ACC112 (cell line): ENCODE measurements around the gene DLG2.

Source experiments
- H2AFZ ChIP-seq: fragments of 200-600 bp; sonication (generic); one replicate; pipeline ENCODE4 v1.6.0; 2017; ENCODE audit warnings: antibody characterized with exemption, low read length; ENCODE audit not compliant: unreplicated experiment
- H3K27ac ChIP-seq: fragments of 200-600 bp; sonication (generic); 2 replicates; pipeline ENCODE4 v1.5.1; 2014; ENCODE audit warnings: low read depth, mild to moderate bottlenecking, antibody characterized with exemption, low read length, moderate library complexity
- H3K27me3 ChIP-seq: fragments of 200-600 bp; sonication (generic); 2 replicates; pipeline ENCODE4 v1.6.1; 2014; ENCODE audit warnings: mild to moderate bottlenecking, antibody characterized with exemption, low read length, moderate library complexity, mixed read lengths; ENCODE audit not compliant: insufficient read depth
- H3K36me3 ChIP-seq: fragments of 200-600 bp; sonication (generic); 2 replicates; pipeline ENCODE4 v1.6.1; 2016; ENCODE audit warnings: mild to moderate bottlenecking, antibody characterized with exemption, low read length, moderate library complexity, mixed read lengths; ENCODE audit not compliant: insufficient read depth
- H3K4me1 ChIP-seq: fragments of 200-600 bp; sonication (generic); one replicate; pipeline ENCODE4 v1.6.1; 2016; ENCODE audit warnings: low read length, mixed read lengths; ENCODE audit not compliant: insufficient read depth, unreplicated experiment, control insufficient read depth
- H3K4me3 ChIP-seq: fragments of 200-600 bp; sonication (generic); 2 replicates; pipeline ENCODE4 v1.5.1; 2014; ENCODE audit warnings: mild to moderate bottlenecking, low read depth, low read length
- H3K79me2 ChIP-seq: fragments of 200-600 bp; sonication (generic); one replicate; pipeline ENCODE4 v1.6.0; 2016; ENCODE audit warnings: low read length; ENCODE audit not compliant: control insufficient read depth, unreplicated experiment, insufficient read depth

DLG2 gene

DNA sequence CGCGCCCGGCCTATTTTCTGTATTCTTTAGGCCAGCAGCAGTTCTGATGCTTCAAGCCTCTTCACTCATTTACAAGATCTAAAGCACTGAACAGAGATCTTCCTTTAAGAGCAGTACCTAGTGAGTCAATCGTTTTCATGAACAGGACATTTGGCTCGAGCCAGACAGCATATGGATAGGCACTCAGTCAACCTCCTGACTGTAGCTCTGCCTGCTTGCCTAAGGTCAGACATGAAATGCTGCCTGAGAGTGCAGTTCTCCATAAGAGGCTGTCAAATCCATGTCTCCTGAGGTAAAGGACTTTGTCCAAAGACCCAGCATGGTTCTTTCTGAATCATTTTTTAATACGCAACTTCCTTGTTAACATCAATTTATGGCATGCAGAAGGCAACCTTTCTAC, 941.2 kb downstream of the DLG2 start:
- H3K4me1 ChIP-seq, result no peaks in the 10 kb centered on the region
- H3K4me3 ChIP-seq, result no peak overlapping the region
- no peaks in the 10 kb centered on the region for H3K27me3 ChIP-seq
- H3K79me2 ChIP-seq, result no peaks in the 10 kb centered on the region
- H3K27ac ChIP-seq, result no peak overlapping the region
- H3K36me3 ChIP-seq, result no peaks in the 10 kb centered on the region
- no peak overlapping the region for H2AFZ ChIP-seq

DNA sequence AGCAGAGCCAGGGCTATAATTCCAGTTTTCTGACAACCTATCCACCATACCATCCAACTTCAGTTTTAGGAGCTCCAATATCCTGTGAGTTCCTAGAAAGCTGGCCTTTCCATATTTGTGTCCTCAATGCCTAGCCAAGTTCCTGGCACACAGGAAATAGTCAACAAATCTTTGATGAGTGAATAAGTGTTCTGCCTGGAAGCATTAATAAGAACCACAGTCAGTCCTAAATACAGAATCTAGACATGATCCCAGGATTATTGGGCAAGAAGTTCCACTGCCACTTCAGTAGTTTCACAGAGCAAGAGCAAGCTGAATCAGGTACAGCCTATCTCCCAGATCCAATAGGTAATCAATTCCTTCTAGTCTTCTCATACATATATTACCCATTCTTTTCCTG, 942.0 kb downstream of the DLG2 start:
- H3K27ac ChIP-seq, result no peak overlapping the region
- H3K36me3 ChIP-seq, result no peaks in the 10 kb centered on the region
- H2AFZ ChIP-seq, result no peak overlapping the region
- H3K4me1 ChIP-seq, result no peaks in the 10 kb centered on the region
- H3K4me3 ChIP-seq, result no peak overlapping the region
- no peaks in the 10 kb centered on the region for H3K27me3 ChIP-seq
- H3K79me2 ChIP-seq, result no peaks in the 10 kb centered on the region

DNA sequence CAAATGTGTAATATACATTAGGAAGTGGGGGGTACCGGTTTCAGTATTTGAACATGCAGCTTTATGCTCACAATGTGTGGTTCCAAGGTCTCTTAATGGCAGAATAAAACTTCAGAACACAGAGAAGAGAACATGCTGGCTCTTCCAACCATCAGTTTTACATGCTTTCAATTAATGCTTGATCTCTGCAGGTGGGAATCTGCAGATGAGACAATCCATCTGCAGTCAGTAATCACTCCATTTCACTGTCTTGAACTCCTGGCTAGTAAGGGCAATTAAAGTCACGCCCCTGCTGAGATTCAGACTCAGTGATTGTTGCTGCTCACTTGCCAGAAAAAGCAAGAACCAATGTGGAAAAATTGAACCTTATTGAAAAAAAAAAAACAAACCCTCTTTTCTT, 945.7 kb downstream of the DLG2 start:
- Histone ChIP-seq H3K79me2 (no peaks in the 10 kb centered on the region), H3K4me3 (no peak overlapping the region), H2AFZ (no peak overlapping the region), H3K36me3 (no peaks in the 10 kb centered on the region), H3K27ac (no peak overlapping the region), H3K27me3 (no peaks in the 10 kb centered on the region), H3K4me1 (no peaks in the 10 kb centered on the region)

DNA sequence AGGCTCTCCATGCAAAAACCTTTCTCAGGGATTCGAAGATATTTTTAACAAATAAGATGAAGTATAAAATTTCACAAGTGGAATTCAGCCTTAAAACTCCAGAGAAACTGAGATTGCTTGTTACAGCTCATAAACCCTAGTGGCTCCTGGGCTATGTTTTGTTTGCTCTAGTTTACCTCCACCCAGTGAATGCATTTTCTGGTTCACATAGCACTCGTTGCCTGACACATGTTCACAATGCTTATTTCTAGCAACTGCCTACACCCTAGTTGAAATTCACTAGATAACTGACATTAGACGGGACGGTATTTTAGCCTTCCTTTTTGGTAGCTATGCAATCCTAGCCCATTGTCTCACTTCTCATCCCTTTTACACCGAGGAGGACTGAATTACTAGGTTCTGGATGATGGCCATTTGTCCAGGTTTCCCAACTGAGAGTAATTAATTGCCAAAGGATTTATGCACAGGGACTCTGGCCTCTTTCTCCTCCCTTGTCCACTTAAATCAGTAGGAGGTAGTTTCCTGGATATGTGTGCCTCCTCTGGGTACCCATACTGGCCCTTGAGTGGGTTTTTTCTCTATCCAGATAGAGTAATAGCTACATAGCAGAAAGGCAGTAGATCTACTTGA, 951.6 kb downstream of the DLG2 start:
- H3K36me3 ChIP-seq, result no peaks in the 10 kb centered on the region
- no peak overlapping the region for H2AFZ ChIP-seq
- no peak overlapping the region for H3K4me3 ChIP-seq
- no peaks in the 10 kb centered on the region for H3K27me3 ChIP-seq
- no peak overlapping the region for H3K27ac ChIP-seq
- no peaks in the 10 kb centered on the region for H3K79me2 ChIP-seq
- H3K4me1 ChIP-seq, result no peaks in the 10 kb centered on the region

DNA sequence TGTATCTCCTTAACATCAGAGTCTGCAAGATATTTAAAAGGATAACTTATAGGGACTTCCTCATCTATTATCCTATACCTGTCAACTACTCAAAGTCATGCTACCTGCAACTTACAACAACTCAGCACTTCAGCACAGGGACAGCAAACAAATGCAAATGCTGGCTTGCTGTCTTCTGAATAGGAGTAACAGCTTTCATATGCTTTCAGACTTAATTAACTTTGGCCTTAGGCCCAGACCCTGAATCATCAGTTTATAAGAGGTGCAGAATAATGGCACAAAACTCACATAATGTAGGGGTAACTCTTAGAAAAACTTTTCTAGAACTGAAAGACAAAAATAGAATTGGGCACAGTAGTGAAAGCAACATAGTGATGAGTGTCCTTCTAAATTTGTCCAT, 953.4 kb downstream of the DLG2 start:
- no peaks in the 10 kb centered on the region for H3K27me3 ChIP-seq
- no peak overlapping the region for H2AFZ ChIP-seq
- H3K4me3 ChIP-seq, result no peak overlapping the region

DNA sequence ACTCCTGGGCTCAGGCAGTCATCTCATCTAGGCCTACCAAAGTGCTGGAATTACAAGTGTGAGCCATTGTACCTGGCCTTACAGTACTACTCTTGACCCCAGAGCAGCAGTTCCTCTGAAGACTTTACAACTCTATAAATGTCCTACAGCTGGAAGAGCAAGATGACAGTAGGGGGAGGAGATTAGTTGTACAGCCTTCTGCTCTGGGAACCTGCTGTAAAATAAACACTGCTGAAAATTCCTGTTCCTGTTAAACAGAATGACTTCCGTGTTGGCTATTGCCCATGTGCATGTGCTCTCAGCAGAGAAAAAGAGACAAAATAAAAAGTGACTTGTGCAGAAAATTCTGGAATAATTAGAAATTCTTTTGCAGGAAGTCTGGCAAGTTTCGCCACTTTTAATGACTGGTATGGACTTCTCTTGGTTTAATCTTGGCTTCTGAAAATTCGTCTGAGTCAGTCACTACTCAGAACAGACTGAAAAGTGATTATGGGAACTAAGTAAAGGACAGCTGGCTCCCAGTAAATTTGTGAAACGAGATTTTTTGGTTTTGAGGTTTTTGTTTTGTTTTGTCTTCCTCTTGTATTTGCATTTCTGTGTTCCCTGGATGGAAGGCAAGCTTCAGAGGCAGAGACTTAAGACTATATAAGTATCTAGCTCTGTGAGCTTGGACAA, 955.7 kb downstream of the DLG2 start:
- Histone ChIP-seq H3K36me3 (no peaks in the 10 kb centered on the region), H3K79me2 (no peaks in the 10 kb centered on the region), H3K4me1 (no peaks in the 10 kb centered on the region), H3K27ac (no peak overlapping the region), H2AFZ (no peak overlapping the region), H3K4me3 (no peak overlapping the region), H3K27me3 (no peaks in the 10 kb centered on the region)

More for the DNA sequence above, 953.4 kb downstream of the DLG2 start:
- no peaks in the 10 kb centered on the region for H3K36me3 ChIP-seq
- no peaks in the 10 kb centered on the region for H3K4me1 ChIP-seq
- no peaks in the 10 kb centered on the region for H3K79me2 ChIP-seq
- H3K27ac ChIP-seq, result no peak overlapping the region

DNA sequence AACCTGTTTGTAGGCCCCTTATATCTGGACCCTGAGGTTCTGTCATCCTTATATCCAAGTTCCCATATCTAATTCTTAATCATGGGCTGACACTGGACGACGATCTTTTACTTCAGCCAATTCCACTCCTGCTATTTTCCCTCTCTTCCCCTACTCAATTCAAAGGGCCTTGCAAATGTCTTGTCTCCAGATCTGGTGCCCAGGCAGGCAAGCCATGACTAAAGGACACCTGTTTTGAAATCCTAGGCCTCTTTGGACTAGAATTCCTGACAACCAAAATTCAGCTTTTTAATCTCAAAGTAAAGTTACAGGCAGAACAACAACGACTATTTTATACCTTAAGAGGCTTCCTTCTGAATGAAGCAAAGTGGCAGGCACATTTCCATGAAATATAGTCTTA, 963.4 kb downstream of the DLG2 start:
- H3K27ac ChIP-seq, result no peak overlapping the region
- H3K79me2 ChIP-seq, result no peaks in the 10 kb centered on the region
- no peak overlapping the region for H2AFZ ChIP-seq
- H3K4me1 ChIP-seq, result no peaks in the 10 kb centered on the region
- H3K27me3 ChIP-seq, result no peaks in the 10 kb centered on the region
- no peaks in the 10 kb centered on the region for H3K36me3 ChIP-seq
- no peak overlapping the region for H3K4me3 ChIP-seq

DNA sequence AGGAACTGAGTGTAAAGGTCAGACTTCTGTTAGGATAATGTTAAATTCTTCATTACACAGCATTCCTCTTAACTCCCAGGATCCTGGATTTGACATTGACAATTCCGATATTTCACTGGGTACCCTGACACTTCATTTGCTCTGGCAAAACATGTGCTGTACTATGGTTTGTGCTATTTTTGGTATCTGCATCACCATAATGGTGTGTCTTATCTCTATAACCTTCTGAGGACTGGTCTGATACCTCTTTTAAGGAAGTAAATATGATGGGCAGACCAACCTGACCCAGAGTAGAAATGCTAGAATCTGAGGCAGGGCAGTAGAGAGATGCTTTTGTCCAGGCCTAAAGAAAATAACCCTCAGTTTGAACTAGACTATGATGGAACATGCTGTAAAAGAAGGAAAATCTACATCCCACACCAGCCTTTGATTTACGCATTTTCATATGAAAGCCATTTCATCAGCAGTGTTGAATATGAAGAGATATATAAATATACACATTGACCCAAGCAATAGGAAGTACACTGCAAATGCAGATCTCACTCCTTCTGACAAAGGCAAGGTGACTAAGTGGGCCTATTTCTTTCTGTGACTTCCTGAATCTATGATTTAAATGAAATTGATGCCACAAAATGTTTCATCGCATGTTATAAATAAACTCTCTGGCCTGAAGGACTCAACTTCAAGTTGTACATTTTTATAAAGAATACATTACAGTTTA, 966.7 kb downstream of the DLG2 start:
- Histone ChIP-seq H2AFZ (no peak overlapping the region), H3K4me1 (no peaks in the 10 kb centered on the region), H3K27ac (no peak overlapping the region), H3K27me3 (no peaks in the 10 kb centered on the region), H3K79me2 (no peaks in the 10 kb centered on the region), H3K4me3 (no peak overlapping the region), H3K36me3 (no peaks in the 10 kb centered on the region)

DNA sequence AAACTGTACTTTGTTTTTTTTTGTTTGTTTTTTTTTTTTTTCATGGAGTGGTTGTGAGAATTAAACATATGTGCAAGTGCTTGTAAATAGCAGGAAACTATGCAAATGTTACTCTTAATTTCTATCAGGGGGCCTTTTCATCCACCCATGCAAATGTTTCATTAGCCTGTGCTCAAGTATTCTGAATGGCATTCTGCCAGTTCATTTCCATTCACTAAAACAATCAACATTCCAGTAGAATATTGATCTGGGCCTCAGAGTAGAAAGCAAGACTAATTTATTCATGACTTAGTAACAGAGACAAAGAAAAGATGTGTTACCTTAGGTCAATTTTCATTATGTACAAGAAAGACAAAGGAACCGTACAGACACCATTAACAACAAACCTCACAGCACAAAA, 971.4 kb downstream of the DLG2 start:
- Histone ChIP-seq H3K36me3 (no peaks in the 10 kb centered on the region), H3K4me1 (no peaks in the 10 kb centered on the region), H3K27ac (no peak overlapping the region), H3K4me3 (no peak overlapping the region), H3K27me3 (no peaks in the 10 kb centered on the region), H3K79me2 (no peaks in the 10 kb centered on the region), H2AFZ (no peak overlapping the region)

DNA sequence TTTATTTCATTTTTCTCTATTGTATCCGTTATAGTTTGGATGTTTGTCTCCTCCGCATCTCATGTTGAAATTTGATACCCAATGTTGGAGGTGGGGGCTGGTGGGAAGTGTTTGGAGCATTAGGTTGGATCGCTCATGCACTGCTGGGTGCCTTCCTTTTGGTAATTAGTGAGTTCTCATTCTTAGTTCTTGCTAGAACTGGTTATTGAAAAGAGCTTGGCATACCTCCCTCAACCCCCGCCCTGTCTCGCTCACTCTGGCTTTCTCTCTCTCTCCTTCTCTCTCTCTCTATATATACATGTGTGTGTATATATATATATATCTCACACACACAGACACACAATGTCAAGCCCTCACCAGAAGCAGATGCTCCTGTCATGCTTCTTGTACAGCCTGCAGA, 978.7 kb downstream of the DLG2 start:
- Histone ChIP-seq H3K4me1 (no peaks in the 10 kb centered on the region), H3K79me2 (no peaks in the 10 kb centered on the region), H3K36me3 (no peaks in the 10 kb centered on the region), H2AFZ (no peak overlapping the region), H3K27ac (no peak overlapping the region), H3K27me3 (no peaks in the 10 kb centered on the region), H3K4me3 (no peak overlapping the region)
